NCI-H1436 treated with DMSO at 0.1 percent for 48 hours (cell line): ENCODE data around the gene TLX2.

Source experiments
- DNase-seq: peaks from one replicate; lab custom pipeline; 2025; lab: John Stamatoyannopoulos, UW

The TLX2 gene

DNA sequence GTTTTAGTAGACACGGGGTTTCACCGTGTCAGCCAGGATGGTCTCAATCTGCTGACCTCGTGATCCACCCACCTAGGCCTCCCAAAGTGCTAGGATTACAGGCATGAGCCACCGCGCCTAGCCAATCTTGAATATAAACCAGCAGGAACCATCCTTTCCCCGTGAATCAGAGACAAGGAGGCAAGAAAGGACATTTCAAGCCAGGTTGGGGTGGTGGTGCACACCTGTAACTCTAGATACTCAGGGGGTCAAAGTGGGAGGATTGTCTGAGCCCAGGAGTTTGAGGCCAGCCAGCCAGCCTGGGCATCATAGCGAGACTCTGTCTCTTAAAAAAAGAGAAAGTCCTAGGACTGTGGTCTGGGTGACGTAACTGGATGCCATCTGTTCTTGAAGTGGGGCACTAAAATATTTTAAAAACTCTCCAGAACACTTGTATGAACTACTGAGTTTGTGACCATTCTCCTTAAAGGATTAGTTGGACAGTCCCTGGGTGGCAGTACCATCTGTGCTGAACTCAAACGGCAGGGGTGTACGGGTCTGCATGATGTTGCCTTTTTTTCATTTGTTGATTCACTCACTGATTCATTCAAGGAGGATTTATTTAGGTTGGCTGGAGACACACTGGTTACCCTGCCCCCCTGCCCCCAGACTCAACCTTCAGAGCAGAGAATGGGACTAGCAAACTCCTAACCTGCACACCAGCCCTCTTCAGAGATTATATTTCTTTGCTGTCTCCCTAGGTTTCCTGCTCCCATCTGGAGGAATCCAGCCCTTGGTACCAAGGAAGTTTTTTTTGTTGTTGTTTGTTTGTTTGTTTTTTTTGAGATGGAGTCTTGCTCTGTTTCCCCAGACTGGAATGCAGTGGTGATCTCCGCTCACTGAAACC, 2.9 kb upstream of the TLX2 start:
- no peak for DNase-seq

DNA sequence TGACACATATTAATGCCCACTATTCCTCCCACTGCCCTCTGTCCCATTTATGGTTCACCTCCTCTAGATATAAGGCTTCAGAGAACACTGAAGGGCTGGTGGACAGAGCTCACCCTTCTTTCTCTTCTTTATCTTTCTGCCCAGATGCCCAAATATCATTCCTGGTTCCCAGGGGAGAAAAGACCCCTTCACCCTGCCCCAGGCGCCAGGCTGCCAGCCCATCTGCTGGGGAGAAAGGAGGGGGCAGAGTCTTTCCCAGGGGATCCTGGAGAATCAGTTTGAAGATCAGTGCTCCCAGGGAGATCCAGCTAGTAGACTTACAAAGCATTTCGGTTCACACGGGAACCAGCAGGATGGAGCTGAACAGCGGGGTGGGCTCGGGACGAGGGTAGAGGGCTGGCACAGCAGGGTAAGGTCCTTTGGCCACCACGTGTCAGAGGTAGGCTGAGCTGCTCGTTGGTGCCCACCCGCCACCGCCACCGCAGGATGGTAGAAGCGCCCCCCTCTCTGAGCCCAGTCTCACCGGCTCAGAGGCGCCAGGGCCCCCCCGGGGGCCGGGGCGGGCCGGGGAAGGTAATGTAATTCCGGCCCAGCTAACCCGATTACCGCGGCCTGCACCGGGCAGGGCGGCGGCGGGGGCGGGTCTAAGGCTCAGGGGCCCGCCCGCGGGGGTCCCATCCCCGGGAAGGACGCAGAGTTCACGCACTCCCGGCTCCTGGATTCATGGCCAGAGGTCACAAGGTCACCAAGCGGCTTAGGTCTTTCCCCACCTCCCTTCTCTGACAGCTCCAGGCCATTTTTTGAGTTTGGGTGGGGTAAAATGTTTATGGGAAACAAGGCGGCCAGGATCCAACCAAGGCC, 1.3 kb upstream of the TLX2 start:
- DNase-seq: no peak

DNA sequence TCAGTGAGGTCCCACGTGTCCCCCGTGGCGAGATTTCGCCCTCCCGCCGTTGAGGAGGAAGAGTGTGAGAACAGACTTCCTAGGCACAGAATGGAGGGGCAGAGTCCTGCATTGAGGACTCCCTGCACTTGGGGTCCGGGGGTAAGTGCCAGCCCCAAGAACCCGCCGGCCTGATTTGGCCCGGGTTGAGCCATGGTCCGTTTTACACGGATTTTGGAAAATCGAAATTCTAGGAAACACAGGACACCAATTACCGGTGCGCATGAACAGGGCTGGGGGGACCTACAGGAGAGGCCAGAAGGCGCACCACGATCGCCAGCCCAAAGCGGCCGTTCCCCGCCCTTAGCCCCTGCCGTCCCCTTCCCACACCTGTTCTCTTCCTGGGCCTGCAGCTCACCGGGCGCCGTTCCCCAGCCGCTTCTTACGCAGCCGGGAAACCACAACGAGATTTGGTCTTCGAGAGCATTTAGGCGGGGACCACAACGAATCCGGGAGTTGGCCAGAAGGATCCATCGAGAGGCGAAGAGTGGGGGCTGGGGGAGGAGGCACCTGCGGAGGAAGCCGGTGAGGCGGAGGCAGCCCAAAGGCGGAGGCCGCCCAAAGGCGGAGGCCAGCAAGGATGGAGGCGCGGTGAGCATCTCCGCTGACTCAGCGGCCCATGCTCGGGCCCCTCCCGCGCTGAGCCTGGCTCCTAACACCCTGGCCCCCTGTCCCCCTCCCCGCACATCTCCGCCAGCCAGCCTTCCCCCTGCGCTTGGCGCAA, 464 bp upstream of the TLX2 start:
- no peak for DNase-seq

DNA sequence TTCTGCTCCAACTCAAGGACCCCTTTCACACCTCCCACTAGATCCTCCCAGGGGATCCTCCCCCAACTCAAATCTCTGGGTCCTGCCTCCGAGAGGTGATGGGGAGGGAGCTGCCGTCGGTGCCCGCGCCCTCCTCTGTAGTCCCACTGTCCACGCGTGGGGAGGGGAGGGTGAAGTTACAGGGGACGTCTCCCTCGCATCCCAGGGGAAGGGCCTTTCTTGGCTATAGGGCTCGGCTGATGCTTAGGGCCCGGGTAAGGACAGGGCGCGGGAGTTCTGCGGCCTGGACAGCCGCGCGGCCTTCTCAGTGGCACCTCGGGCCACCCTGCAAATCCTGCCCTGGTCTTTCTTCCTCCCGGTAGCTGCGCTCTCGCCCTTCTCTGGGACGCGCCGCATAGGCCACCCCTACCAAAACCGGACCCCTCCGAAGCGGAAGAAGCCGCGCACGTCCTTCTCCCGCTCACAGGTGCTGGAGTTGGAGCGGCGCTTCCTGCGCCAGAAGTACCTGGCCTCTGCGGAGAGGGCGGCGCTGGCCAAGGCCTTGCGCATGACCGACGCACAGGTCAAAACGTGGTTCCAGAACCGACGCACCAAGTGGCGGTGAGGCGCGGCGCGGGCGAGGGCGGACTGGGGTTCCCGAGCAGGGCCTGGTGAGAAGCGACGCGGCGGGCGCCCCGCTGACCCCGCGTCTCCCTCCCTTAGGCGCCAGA, 1.2 kb downstream of the TLX2 start:
- no peak for DNase-seq

DNA sequence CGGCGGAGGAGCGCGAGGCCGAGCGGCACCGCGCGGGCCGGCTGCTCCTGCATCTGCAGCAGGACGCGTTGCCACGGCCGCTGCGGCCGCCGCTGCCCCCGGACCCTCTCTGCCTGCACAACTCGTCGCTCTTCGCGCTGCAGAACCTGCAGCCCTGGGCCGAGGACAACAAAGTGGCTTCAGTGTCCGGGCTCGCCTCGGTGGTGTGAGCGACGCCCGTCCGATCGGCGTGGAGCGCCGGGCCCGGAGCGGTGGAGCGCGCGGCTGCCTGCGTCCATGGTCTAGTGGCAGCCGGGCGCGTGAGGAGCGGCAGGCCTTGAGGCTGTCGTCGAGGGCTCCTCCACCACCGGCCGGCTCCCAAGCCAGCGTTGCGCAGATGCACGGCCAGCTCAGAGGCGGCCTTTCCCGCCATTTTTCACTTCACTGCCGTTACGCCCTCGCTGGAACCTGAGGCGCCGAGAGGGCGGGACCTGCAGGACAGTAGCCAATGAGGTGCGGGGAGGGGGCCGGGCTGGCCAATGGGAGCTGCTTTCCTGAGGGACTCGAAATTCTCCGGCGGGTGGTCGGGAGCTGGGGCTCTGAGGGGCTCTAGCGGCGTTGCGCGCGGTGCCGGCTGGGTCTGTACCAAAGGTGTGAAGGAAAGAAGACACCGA, 1.9 kb downstream of the TLX2 start:
- no peak for DNase-seq

DNA sequence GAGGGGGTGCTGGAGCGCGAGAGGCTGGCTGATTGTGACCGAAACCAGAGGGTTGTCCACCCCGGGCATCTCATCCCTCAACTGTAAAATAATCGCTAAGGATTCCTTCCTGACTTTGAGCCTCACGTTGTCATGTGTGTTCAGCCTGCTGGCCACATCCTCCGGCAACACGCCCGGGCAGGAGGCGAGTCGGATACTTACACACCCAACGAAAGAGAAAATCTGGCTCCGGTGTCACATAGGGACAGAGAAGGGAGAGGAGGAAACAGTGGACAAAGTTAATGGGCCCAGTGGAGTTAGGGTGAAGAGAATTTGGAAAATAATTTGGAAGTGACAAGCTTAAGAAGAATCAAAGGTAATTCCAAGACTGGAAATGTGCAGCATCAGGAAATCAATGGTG, 2.4 kb downstream of the TLX2 start:
- DNase-seq: no peak

DNA sequence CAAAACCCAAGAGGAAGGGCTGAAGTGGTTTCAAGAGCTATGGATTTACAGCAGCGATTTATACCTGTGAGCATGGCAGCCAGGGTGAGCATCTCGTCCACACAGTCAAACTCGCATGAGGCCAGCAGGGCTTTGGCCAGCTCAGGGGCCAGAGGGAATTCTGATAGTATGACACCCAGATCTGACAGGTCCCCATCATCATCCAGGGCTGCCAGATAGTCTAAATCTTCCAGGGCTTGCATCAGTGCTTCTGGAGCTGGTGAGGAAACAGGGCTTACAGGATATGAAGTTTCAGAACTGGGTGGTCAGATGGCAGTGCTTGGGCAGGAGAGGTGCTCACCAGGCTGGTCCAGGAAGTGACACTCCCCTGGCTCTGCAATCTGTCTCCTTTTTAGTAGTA, 8.3 kb downstream of the TLX2 start:
- DNase-seq: no peak

DNA sequence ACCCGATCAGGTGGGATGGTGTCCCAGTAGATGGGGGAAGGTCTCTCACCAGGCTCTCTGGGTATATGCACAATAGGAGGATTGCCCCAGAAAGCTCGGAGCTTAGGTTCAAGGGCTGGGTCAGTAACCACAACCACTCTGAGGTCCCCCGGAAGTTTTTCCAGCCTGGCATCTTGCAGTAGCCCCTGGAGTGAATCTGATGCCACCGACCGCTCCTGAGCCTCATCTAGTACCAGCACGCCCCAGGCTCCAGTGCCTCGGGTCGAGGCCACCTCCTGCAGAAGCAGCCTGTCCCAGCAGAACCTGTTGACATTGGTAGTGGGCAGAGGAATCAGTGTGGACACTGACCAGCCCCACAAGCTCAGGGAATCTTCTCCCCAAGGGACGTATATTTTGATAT, 9.8 kb downstream of the TLX2 start:
- no peak for DNase-seq

DNA sequence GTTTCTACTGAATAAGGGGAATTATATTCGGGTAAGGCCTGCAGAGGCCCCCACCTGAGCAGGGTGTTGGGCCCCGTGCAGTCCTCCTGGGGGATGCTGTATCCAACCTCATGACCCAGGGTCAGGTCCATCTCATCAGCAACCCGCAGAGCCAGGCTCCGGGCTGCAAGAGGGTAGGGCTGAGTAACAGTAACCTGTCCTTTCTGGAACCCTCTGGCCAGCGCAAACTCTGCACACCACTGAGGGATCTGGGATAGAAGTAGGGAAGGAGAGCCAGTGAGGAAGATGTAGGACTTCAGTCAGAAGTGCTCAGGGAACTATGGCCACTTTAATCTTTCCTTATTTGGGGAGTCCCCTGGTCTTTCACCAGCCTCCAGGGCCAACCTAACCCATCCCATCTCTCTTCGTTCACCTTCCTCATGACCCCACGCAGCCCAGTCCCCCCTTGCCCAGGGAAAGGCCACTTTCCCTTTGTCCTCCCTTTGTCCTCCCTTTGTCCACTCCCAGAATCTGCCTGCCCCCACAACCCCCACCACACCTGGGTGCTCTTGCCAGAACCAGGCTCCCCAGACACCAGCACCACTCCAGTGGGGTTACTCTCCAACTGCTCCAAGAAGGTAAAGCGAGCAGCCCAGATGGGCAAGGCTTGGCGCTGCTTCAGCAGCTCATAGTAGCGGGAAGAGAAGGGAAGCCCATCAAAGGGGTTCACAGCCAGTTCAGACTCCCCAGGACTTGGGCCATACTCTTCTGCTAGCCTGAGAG, 10.9 kb downstream of the TLX2 start:
- DNase-seq: no peak

DNA sequence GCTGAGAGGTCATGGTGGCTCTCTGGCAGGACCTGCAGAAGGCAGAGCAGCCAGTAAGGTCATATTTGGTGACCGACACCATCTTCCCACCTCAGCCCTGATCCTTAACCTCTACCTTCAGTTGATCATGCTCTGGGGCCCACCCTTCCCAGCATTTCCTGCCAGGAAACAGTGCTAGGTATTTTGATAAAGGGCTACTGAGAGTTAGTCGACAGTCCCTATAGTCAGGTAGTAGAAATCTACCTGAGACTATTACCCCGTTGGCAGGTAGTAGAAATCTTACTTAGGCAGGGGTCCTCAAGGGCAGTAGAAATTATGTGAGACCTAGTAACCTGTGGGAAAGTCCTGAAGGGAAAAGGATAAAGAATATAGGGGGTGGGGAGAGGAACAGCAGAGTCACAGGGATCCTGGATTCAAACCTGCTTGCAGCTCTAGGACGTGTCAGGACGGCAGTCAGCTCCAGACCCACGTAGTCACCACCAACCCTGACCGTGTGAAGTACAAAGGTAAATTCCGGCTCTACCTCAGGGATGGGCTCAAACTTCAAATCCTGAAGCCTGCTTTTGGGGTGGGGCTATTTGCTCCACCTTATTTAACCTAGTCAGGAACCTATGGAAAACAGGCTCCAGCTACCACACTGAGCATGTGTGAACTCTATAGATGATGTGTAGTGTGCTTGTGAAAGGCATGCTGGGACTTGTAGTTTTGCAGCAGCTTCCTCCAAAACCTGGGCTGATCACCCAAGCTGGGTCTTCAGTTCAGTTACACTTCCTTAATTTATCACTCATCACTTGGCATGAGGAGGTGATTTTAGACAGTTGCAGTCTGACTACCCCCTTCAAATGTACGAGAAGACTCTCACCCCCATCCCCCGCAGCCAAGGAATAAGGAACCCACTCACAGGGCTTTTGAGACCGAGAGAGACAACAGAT, 11.7 kb downstream of the TLX2 start, which contains the start of gene DQX1:
Gene DQX1, minus strand, starts transcription at position 515 of the 932 bp plus-strand sequence. Its CDS starts 502 bp downstream, at position 13.
- no peak for DNase-seq

DNA sequence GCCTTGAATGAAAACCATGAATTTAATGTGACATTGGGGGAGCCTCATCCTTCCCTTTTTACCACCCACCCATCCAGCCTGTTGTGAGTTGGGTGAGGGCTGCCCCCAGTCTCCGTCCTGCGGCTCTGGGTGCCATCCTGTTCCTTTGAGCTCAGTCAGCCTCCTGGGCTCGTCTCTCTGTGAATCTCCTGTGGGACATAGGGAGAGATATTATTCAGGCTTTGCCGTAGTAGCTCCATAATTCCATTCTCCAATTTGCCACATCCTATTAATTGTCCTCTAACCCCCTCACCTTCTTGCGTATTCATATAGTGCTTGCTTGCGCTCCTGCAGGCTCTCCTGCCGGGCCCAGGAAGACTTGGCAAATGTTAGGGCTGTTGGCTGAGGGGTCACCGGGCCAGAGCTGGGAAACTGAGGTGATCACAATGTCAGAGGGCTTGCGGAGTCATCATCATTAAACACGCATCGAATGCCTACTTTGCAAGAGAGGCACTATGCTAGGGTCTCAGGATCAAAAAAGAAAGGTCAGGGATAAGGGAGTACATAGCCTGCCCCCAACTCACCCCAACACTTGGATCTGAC, 12.5 kb downstream of the TLX2 start:
- no peak for DNase-seq

DNA sequence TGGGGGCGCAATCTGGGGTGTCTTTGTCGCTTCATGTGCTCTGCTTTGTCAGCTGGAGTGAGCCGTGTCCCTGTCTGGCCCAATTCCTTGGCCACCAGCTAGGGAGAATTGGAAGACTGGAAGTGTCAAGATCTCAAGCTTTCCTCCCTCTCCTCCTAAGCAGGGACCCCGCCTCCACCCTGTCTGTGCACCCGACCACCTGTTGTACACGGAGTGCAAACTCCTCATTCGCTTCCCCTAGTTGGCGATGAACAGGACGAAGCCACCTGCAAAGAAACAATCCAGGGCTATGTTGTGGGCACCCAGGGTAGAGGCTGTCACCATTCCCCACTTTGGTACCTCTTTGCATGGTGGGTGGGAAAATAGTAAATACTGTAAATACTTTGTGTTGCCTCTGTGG, 13.5 kb downstream of the TLX2 start:
- DNase-seq: no peak

DNA sequence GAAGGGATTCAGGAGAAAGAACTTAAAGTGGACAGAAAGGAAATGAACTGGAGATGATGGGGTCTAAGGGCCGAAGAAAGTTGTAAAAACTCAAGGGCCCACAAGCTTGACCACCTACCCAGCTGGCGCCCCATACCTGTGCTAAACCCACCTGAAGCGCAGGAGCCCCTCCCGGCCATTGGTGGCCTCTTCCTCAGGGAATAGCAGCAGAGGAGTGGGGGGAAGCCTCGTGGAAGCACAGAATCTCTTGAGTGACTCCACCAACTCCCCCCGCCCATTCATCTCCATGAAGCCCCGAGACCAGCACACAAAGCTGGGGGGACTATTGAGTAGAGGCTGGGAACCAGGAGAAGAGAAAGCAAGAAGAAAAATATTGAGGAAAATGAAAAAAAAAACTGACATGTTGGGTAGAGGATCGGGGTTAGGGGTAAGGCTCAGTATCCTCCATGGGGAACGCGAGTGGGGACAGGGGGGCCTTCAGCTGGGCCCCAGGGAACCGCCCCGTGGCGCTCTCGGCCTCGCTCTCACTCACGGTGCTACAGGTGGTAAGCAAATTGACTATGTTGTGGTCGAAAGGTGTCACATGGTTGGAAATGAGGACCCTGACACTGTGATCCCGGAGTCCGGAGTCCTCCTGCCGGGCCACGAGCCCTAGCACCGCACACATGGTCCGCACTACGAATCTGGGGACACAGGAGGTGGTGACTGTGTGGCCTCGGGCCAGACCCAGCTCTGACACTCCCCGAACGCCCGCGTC, 14.5 kb downstream of the TLX2 start:
- no peak for DNase-seq

DNA sequence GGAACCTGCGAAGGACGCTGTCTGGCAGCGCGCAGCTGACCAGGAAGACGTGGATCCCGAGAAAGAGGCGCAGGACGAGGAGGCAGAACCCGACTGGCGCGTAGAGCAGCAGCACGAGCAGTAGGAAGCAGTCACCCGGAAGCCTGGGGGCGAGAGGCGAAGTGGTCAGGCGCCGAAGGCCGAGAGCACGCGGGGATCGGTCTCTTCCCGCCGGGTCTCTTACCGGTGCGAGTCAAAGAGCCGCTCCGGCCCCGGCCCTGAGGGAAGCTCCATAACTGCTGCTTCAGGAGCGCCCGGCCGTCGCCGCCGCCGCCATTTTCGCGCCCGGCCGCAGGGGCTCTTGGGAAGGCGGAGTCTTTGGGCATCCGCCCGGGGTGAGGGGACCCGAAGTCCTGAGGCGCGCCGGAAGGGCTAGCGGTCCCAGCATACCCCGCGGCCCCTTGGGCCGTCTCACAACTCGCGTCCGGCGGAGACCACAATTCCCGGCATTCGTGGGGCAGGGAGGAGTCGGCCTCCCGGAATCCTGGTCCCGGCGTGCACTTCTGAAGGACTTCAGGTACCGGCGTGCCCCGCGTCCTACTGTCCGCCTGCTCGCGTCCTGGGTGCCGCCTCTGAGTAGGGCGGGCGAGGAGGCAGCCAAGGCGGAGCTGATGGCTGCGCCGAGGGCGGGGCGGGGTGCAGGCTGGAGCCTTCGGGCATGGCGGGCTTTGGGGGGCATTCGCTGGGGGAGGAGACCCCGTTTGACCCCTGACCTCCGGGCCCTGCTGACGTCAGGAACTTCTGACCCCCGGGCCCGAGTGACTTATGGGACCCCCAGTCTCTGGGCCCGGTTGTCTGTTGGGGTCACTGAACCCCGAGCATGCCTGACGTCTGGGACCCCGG, 15.3 kb downstream of the TLX2 start, which contains the start of the genes AUP1 and HTRA2:
Gene AUP1, minus strand, starts transcription at position 350 of the 882 bp plus-strand sequence. Its CDS starts 77 bp downstream, at position 273.
Gene HTRA2, plus strand, starts transcription at position 577 of the 882 bp plus-strand sequence. Its CDS starts 74 bp downstream, at position 651.
- peak; percentile 91 for DNase-seq

DNA sequence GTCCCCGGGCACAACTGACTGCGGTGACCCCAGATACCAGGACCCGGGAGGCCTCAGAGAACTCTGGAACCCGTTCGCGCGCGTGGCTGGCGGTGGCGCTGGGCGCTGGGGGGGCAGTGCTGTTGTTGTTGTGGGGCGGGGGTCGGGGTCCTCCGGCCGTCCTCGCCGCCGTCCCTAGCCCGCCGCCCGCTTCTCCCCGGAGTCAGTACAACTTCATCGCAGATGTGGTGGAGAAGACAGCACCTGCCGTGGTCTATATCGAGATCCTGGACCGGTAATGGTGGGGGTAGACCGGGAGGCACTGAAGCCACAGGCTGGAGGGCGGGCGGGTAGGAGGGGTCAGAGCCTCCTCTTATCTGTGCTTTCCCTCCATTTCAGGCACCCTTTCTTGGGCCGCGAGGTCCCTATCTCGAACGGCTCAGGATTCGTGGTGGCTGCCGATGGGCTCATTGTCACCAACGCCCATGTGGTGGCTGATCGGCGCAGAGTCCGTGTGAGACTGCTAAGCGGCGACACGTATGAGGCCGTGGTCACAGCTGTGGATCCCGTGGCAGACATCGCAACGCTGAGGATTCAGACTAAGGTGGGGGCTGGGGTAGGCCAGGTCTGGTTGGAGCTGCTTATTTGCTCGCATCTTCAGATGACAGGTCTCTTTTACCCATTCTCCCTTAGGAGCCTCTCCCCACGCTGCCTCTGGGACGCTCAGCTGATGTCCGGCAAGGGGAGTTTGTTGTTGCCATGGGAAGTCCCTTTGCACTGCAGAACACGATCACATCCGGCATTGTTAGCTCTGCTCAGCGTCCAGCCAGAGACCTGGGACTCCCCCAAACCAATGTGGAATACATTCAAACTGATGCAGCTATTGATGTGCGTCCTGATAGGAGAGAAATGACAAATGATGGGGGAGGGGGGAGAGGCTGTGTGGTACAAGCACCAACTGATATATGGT, 16.3 kb downstream of the TLX2 start:
- DNase-seq: no peak

DNA sequence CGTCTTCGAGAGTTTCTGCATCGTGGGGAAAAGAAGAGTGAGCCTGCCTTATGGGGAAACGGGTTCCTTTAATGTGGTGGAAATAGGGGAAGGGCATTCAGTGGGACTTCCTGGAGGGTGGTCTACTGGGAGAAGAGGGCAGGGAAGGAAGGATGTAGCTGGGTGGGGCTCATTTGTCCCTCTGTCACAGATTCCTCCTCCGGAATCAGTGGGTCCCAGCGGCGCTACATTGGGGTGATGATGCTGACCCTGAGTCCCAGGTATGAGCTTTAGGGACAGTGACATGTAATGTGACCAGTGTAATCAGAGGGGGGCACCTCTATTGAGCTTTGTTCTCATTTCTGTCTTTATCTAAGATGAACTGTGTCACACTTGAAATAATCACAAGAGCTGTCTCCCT, 17.4 kb downstream of the TLX2 start:
- no peak for DNase-seq
